RWPE1 (cell line): ENCODE results near the gene TMEM243.
"Not testable (repeated sequence)": the region's sequence is repeated elsewhere in the genome, so short reads cannot be mapped to it uniquely, and the experiment has no call there.

ENCODE experiments used
- CTCF ChIA-PET: fragments of 350-600 bp; sonication (Branson Sonifier 250); formaldehyde crosslinking; extraction: SDS; loops from one replicate; lab custom pipeline; 2021; lab: Yijun Ruan, JAX
- POLR2A ChIA-PET: fragments of 400-600 bp; formaldehyde crosslinking; extraction: SDS; loops from one replicate; lab custom pipeline; 2020; ENCODE audit warnings: antibody characterized with exemption; ENCODE audit not compliant: low non-redundant PET; lab: Yijun Ruan, JAX
- DNase-seq: peaks from one replicate; pipeline ENCODE4 v3.0.0; 2012; ENCODE audit warnings: low spot score
- H3K27ac ChIP-seq: fragments of 450-650 bp; 2 replicates; pipeline ENCODE4 v1.5.1; 2017
- CTCF ChIP-seq: fragments of 450-650 bp; conservative IDR thresholded peaks from 2 replicates; pipeline ENCODE4 v1.5.1; 2017; ENCODE audit warnings: low read depth, mild to moderate bottlenecking

TMEM243 gene

GRCh38 chr7:87204933-87205332 is 14.6 kb downstream of the TMEM243 start:
- no peak overlapping the region for H3K27ac ChIP-seq
- no peak for DNase-seq
- POLR2A ChIA-PET, result no interaction called here
- no peak for TF ChIP-seq CTCF
- CTCF ChIA-PET, result no interaction called here

- CTCF ChIA-PET, POLR2A ChIA-PET, H3K27ac ChIP-seq, DNase-seq: not testable (repeated sequence)
Observed at GRCh38 chr7:87203929-87204328, 15.6 kb downstream of the TMEM243 start.

GRCh38 chr7:87202705-87203104 is 16.8 kb downstream of the TMEM243 start:
- TF ChIP-seq CTCF, result no peak
- CTCF ChIA-PET, result interaction anchor here (0.6 kb wide), 1 partner anchor 52 kb away, joined by 4 read pairs; no protein-coding TSS in a partner anchor
- no peak overlapping the region for H3K27ac ChIP-seq
- no peak for DNase-seq
- POLR2A ChIA-PET, result no interaction called here

GRCh38 chr7:87202208-87202607 is 17.3 kb downstream of the TMEM243 start:
- H3K27ac ChIP-seq, result no peak overlapping the region
- no peak for DNase-seq
- CTCF ChIA-PET, result no interaction called here
- POLR2A ChIA-PET, result no interaction called here
- TF ChIP-seq CTCF, result no peak

- ChIA-PET CTCF (no interaction called here), POLR2A (interaction anchor here (0.5 kb wide), 1 partner anchor 16 kb away, joined by 7 read pairs; no protein-coding TSS in a partner anchor)
- no peak overlapping the region for H3K27ac ChIP-seq
- DNase-seq, result no peak
- TF ChIP-seq CTCF, result no peak
Observed at GRCh38 chr7:87199700-87200450, 19.7 kb downstream of the TMEM243 start.

GRCh38 chr7:87199241-87199640 is 20.3 kb downstream of the TMEM243 start:
- DNase-seq, result no peak
- H3K27ac ChIP-seq, result no peak overlapping the region
- ChIA-PET POLR2A (no interaction called here), CTCF (no interaction called here)
- no peak for TF ChIP-seq CTCF

GRCh38 chr7:87193912-87194311 is 25.6 kb downstream of the TMEM243 start:
- no peak for DNase-seq
- CTCF ChIA-PET, result no interaction called here
- POLR2A ChIA-PET, result no interaction called here
- TF ChIP-seq CTCF, result no peak
- H3K27ac ChIP-seq, result no peak overlapping the region
